GM12874 (cell line): ENCODE measurements around the gene SCAF1.

Experiments used
- TF ChIP-seq, protein P1 (sequence below): IDR thresholded peaks from 2 replicates; pipeline ENCODE4 v1.5.1; 2011; ENCODE audit warnings: low read depth, mild to moderate bottlenecking, control low read depth, low read length, moderate library complexity; ENCODE audit not compliant: insufficient read depth

Gene SCAF1

DNA sequence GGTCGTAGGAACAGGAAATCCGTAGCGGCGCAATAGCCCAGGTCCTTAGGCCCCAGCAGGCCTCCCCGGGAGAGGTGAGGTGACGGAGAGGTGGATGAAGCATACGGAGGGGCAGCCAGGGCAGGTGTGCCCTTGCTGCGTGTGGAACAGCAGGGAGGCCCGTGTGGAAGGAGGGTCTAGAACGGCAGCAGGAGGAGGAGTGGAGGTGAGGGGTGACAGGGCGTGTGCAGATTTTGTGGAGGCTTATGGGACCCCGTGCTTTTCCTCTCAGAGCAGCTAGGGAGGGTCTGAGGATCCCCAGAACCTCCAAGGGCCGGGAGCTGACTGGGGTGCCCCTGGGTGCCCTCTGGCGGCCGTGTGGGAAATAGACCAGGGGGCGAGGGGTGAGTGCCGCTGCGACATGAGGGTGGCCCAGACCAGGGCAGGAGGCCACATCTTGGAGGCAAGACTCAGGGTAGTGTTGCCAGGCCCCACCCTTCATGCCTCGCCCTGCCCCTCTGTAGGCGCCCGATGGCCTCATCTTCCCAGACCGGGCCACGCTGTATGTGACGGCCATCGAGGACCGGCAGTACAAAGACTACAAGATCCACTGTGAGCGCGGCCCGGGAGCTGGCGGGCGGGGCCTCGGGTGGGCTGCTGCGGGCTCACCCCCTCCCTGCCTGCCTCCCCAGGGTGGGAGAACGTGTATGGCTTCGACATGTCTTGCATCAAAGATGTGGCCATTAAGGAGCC is 42.4 kb downstream of the SCAF1 start:
- TF ChIP-seq, protein P1, sequence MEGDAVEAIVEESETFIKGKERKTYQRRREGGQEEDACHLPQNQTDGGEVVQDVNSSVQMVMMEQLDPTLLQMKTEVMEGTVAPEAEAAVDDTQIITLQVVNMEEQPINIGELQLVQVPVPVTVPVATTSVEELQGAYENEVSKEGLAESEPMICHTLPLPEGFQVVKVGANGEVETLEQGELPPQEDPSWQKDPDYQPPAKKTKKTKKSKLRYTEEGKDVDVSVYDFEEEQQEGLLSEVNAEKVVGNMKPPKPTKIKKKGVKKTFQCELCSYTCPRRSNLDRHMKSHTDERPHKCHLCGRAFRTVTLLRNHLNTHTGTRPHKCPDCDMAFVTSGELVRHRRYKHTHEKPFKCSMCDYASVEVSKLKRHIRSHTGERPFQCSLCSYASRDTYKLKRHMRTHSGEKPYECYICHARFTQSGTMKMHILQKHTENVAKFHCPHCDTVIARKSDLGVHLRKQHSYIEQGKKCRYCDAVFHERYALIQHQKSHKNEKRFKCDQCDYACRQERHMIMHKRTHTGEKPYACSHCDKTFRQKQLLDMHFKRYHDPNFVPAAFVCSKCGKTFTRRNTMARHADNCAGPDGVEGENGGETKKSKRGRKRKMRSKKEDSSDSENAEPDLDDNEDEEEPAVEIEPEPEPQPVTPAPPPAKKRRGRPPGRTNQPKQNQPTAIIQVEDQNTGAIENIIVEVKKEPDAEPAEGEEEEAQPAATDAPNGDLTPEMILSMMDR = peak; percentile 82

DNA sequence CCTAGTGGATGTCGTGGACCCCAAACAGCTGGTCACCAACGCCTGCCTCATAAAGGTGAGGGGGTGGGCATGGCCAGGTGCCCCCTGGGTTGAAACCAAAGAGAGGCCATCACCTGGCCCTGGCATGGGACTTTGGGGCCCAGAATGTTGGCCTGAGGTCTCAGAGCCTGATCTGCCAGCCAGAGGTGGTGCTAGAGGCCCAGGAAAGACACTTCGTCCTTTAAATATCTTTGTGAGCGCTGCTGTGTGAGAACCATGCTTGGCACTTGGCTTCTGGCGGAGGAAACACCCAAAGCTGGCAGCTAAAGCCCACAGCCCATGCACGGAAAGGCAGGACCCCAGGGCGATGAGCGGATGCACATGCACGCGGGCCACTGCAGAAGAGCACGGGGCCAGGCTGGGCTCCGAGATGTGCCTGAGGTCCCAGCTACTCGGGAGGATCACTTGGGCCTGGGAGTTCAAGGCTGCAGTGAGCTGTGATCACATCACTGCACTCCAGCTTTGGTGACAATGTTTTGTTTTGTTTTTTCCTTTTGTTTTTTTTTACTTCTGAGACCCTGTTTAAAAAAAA is 43.1 kb downstream of the SCAF1 start:
- TF ChIP-seq, protein P1 = no peak

DNA sequence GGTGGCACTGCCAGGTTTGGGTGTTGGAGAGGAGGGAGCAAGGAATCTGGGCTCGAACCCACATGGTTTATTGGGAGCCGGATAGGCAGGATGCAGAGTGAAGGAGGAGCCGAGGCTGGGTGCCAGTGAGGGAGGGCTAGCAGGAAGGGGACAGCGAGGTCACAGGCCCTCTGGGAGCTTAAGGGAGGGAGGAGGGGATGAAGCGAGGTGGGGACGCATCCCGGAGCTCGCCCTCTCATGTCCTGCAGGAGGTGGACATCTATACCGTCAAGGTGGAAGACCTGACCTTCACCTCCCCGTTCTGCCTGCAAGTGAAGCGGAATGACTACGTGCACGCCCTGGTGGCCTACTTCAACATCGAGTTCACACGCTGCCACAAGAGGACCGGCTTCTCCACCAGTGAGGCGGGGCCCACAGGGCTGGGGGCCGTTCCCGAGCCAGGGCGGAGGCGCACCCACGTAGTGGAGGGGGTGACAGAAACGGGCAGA is 43.9 kb downstream of the SCAF1 start:
- TF ChIP-seq, protein P1 = no peak

DNA sequence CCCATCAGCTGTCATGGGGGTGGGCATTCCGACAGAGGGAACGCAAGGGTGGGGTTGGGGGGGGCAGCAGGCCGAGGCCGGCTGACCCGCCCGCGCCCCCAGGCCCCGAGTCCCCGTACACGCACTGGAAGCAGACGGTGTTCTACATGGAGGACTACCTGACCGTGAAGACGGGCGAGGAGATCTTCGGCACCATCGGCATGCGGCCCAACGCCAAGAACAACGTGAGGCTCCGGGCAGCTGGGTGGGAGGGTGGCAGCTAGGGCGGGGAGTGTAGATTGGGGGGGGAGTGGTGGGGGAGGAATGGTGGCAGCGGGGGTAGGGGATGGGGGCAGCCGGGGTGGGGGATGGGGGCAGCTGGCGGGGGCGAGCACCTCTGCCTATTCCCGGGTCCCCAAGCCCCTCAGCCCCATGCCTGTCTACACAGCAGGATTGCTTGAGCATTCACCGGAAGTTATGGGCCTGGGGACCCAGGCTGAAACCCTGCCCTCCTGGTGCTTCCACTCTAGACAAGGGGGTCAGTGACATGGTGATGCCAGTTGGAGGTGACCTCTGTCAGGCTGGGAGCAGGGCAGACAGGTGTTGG is 44.6 kb downstream of the SCAF1 start:
- TF ChIP-seq, protein P1 = no peak

DNA sequence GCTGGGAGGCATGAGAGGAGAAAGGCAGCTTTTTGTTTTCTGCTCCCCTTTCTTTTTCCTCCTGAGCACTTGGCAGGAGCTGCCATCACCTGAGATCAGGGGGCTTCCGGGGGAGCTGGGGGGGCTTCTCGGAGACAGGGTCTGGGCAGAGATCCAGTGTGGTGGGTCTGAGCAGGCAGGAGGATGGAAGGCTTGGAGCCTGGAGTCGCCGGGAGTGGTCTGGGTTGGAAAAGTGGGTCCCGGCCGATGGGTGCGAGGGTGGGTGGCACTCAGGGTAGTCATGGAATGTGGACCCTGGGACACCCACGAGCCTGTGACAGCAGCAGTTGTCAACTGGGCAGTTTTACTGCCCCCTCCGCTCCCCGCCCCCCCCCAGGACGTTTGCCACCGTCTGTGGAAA is 45.1 kb downstream of the SCAF1 start:
- TF ChIP-seq, protein P1 = no peak

DNA sequence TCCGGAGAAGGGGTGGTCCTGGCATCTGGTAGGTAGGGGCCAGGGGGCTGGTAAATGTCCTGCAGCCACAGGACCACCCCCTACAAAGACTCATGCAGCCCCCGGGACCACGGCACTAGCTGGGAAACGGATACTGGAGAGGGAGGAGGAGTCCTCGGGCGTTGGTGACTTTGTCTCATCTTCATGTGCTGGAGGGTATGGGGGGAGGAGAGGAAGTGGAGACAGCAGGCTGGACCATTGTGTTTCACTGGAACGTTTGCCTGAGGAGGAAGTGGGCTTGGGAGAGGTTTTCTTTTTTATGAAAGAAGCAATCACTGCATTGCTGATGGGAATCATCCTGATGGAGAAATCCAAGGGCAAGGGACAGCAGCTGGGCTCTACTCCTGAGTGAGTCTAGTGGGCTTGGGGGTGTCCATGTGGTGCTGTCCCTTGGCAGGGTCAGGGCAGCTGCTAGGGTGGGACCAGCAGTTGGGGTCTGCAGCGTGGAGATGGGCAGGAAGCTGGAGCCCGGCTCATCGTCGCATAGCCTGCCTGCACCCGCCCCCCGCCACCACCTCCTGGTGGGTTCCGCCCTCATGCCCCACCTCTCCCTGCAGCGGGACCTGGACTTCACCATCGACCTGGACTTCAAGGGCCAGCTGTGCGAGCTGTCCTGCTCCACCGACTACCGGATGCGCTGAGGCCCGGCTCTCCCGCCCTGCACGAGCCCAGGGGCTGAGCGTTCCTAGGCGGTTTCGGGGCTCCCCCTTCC is 45.7 kb downstream of the SCAF1 start:
- TF ChIP-seq, protein P1 = no peak
